ENCODE data around the gene RASA3. TPM values are rescaled to one million over a fixed set of nuclear protein-coding genes. Genes with fewer than 3 reads are reported as not detected.

The RASA3 gene
- total RNA-seq, 2 donors from 2014 or later: 4.4 to 7.2 TPM

DNA sequence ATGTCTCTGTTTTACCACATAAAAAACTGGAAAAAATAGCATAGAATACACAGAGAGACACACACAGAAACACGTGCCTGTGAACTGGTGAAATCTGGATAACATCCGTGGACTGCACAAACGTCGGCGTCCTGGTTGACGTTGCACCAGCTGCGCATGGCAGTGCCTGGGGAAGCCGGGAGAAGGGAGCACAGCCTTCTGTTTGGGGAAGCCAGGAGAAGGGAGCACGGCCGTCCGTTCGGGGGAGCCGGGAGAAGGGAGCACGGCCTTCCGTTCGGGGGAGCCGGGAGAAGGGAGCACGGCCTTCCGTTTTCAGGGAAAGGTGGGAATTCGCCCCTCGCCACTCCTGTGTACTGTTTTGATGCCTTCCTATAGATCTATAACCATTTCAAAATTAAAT, 94.7 kb downstream of the RASA3 start:
- H3K27ac ChIP-seq: no peak overlapping the region
- intact Hi-C loops (cut with DNase I): no loop called here
- no peaks in the 10 kb centered on the region for H3K36me3 ChIP-seq
- DNase-seq: no peak
- H3K9me3 ChIP-seq: no peaks in the 10 kb centered on the region
- H3K4me3 ChIP-seq: no peak overlapping the region
- no peaks in the 10 kb centered on the region for H3K27me3 ChIP-seq
- H3K9ac ChIP-seq (ENCODE audit: low read depth in 2 of 2, low read length in 2 of 2): no peak overlapping the region
- H3K4me1 ChIP-seq: no peaks in the 10 kb centered on the region
- TF ChIP-seq, protein P1, sequence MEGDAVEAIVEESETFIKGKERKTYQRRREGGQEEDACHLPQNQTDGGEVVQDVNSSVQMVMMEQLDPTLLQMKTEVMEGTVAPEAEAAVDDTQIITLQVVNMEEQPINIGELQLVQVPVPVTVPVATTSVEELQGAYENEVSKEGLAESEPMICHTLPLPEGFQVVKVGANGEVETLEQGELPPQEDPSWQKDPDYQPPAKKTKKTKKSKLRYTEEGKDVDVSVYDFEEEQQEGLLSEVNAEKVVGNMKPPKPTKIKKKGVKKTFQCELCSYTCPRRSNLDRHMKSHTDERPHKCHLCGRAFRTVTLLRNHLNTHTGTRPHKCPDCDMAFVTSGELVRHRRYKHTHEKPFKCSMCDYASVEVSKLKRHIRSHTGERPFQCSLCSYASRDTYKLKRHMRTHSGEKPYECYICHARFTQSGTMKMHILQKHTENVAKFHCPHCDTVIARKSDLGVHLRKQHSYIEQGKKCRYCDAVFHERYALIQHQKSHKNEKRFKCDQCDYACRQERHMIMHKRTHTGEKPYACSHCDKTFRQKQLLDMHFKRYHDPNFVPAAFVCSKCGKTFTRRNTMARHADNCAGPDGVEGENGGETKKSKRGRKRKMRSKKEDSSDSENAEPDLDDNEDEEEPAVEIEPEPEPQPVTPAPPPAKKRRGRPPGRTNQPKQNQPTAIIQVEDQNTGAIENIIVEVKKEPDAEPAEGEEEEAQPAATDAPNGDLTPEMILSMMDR (IDR thresholded peaks at IDR 0.05): no peak

DNA sequence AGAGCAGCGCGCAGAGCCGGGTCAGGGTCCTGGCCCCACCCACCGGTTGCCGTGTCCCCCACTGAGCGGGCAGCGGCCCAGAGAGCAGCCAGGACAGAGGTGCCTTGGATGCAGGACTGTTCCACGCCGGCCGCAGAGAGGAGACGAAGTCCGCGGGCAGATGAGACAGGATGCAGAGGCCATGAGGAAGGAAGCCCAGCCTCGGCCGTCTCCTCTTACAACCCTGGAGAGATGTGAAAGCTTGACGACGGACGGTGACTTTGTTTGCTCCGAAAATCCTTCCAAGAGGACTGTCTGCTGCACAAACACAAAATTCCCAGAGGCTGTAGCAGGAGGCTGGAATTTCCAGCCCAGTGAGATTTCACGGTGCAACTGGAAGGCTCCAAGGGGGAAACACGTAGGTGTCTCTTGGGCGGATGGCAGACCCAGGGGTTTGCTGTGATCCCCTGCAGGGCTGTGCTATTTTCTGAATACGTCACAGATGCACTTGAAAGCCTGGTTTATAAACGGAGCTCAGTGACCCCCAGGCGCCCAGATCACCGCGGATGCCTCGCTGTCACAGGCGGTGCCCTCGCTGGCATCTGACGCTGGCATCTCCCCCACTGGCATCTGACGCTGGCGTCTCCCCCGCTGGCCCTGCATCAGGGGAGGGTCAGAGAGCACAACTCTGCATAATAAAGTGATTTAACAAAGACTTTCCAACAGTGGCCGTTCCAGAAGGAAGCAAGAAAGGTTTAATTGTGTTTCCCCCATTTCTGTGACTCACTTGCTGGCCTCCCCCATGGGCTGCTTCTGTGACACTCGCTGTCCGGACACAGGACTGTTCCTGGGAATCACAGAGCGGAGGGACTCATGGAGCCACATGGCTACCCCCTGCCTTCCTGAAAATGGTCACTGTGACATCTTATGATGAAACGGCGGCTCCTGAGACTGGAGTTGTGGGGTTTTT, 96.6 kb downstream of the RASA3 start:
- Histone ChIP-seq H3K9me3 (no peaks in the 10 kb centered on the region), H3K4me1 (no peaks in the 10 kb centered on the region), H3K4me3 (no peak overlapping the region), H3K9ac (ENCODE audit: low read depth in 2 of 2, low read length in 2 of 2) (no peak overlapping the region), H3K27me3 (no peaks in the 10 kb centered on the region), H3K36me3 (no peaks in the 10 kb centered on the region), H3K27ac (no peak overlapping the region)
- intact Hi-C loops (cut with DNase I): no loop called here
- DNase-seq: no peak
- TF ChIP-seq, protein P1 (IDR thresholded peaks at IDR 0.05): no peak

DNA sequence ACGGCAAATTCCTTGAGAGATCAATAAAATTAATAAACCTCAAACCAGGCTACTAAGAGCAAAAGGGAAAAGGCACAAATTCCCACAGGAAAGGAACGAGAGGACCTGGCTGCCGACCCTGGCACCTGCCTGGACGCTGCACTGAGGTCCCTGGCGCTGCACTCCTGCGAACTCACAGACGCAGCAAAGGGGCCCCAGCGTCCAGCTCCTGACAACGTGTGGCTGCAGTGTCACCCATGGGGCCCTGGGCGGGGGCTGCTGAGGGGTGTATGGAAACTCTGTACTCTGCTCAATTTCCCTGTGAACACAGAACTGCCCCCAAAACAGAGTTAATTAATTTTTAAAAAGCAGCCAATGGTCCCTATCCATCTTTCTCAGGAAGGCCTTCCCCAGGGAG, 97.2 kb downstream of the RASA3 start:
- H3K27ac ChIP-seq: no peak overlapping the region
- TF ChIP-seq, protein P1 (IDR thresholded peaks at IDR 0.05): no peak
- no peaks in the 10 kb centered on the region for H3K36me3 ChIP-seq
- no peak for DNase-seq
- no peaks in the 10 kb centered on the region for H3K4me1 ChIP-seq
- H3K9ac ChIP-seq (ENCODE audit: low read depth in 2 of 2, low read length in 2 of 2): no peak overlapping the region
- H3K9me3 ChIP-seq: no peaks in the 10 kb centered on the region
- no peaks in the 10 kb centered on the region for H3K27me3 ChIP-seq
- H3K4me3 ChIP-seq: no peak overlapping the region
- intact Hi-C loops (cut with DNase I): no loop called here

DNA sequence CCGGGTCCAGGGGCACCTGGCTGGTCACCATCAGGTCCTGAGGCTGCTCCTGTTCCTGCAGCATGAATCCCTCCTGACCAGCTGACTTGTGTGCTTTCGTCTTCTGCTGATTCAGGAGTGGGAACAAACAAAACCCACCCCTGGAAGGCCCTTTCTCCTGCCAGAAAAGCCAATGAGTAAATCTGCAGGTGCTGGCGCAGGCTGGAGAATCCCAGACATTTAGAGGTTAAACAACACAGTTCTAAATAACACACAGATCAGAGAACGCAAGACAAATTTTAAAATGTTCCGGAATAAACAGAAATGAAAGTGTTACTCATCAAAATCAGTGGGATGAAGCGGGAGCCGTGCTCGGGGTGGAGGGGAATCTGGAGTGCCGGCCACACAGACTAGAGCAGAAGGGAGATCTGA, 97.9 kb downstream of the RASA3 start:
- H3K4me3 ChIP-seq: no peak overlapping the region

DNA sequence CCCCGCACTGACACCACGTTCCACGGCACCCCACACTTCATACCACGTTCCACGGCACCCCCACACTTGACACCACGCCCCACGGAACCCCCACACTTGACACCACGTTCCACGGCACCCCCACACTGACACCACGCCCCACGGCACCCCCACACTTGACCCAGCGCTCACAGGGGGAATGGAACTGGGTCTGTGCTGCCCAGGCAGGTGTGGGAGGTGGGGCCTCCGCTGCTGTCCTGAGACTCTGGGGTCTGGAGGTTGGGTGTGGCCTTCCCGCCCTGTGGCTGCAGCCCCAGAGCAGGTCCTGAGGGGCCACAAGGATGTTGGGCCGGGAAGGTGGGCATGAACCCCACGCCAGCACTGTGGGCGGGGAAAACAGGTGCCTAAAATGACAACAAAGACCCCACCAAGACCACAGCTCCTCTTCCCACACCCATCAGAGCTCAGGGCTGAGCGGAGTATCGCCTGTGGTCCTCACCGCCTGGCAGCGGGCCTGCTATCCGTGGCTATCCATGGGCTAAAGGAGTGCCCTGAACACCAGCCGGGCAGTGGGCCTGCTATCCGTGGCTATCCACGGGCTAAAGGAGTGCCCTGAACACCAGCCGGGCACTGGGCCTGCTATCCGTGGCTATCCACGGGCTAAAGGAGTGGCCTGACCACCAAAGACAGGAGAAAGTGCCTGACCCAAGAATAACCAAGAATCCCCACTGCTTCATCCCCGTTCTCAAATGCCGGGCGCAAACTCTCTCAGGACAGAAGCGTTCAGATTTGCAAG, 98.7 kb downstream of the RASA3 start:
- no peaks in the 10 kb centered on the region for H3K36me3 ChIP-seq
- H3K9ac ChIP-seq (ENCODE audit: low read depth in 2 of 2, low read length in 2 of 2): peak overlapping the region in 1 of 2 donors; percentile 7
- H3K27ac ChIP-seq: no peak overlapping the region
- H3K4me3 ChIP-seq: no peak overlapping the region
- no peaks in the 10 kb centered on the region for H3K4me1 ChIP-seq
- no peaks in the 10 kb centered on the region for H3K27me3 ChIP-seq
- intact Hi-C loops (cut with DNase I): no loop called here
- DNase-seq: no peak
- H3K9me3 ChIP-seq: no peaks in the 10 kb centered on the region
- TF ChIP-seq, protein P1 (IDR thresholded peaks at IDR 0.05): no peak

More for the DNA sequence above, 97.9 kb downstream of the RASA3 start:
- no peaks in the 10 kb centered on the region for H3K4me1 ChIP-seq
- H3K9me3 ChIP-seq: no peaks in the 10 kb centered on the region
- no peaks in the 10 kb centered on the region for H3K36me3 ChIP-seq
- H3K27ac ChIP-seq: no peak overlapping the region
- intact Hi-C loops (cut with DNase I): no loop called here
- DNase-seq: no peak
- TF ChIP-seq, protein P1 (IDR thresholded peaks at IDR 0.05): no peak
- no peaks in the 10 kb centered on the region for H3K27me3 ChIP-seq
- H3K9ac ChIP-seq (ENCODE audit: low read depth in 2 of 2, low read length in 2 of 2): no peak overlapping the region

Data from colonic mucosa (tissue), 4 donors.